Measurements from ENCODE around the gene PTPRZ1. TPM values are rescaled to one million over a fixed set of nuclear protein-coding genes. Genes with fewer than 3 reads are reported as not detected.

Gene PTPRZ1
- polyA plus RNA-seq, 2 of the 4 experiments (the other 2 are of a cell fraction) = not detected

DNA sequence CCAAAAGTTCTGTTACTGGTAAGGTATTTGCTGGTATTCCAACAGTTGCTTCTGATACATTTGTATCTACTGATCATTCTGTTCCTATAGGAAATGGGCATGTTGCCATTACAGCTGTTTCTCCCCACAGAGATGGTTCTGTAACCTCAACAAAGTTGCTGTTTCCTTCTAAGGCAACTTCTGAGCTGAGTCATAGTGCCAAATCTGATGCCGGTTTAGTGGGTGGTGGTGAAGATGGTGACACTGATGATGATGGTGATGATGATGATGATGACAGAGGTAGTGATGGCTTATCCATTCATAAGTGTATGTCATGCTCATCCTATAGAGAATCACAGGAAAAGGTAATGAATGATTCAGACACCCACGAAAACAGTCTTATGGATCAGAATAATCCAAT is 140.1 kb downstream of the PTPRZ1 start:
- CTCF ChIA-PET = no interaction called here
- H3K9me3 ChIP-seq = no peaks in the 10 kb centered on the region
- no peak for FAIRE-seq
- WGBS (ENCODE audit: missing lambda C conversion rate) = 1% methylated on average over 2 of the region's 2 CpGs
- ATAC-seq = no peak
- POLR2A ChIA-PET = no interaction called here
- DNase-seq (ENCODE audit: low read depth in 1 of 2, low spot score in 1 of 2) = no peak
- H3K4me1 ChIP-seq = no peaks in the 10 kb centered on the region
- no peak overlapping the region for H3K4me3 ChIP-seq
- H3K4me2 ChIP-seq = no peak overlapping the region
- no peak overlapping the region for H3K27ac ChIP-seq
- TF ChIP-seq CHD2 (IDR thresholded peaks at IDR 0.05; ENCODE audit: low read length, partially characterized antibody) = no peak
- TF ChIP-seq RNF2 (IDR thresholded peaks at IDR 0.05; ENCODE audit: borderline replicate concordance, low read depth) = no peak
- no peak for TF ChIP-seq PHF8 (IDR thresholded peaks at IDR 0.05; ENCODE audit: borderline replicate concordance, low read depth)
- no peak for TF ChIP-seq NPAS2 (CRISPR knock-in tag; IDR thresholded peaks at IDR 0.05; ENCODE audit: borderline replicate concordance)
- TF ChIP-seq JUN (IDR thresholded peaks at IDR 0.05) = no peak
- no peak for TF ChIP-seq RAD21 (conservative IDR thresholded peaks at IDR 0.05 in 1 of 2, IDR thresholded peaks at IDR 0.05 in 1 of 2)
- TF ChIP-seq POLR2A (IDR thresholded peaks at IDR 0.05; ENCODE audit: low read length) = no peak
- TF ChIP-seq SREBF2 (IDR thresholded peaks at IDR 0.05) = no peak
- TF ChIP-seq MYC (IDR thresholded peaks at IDR 0.05; ENCODE audit: borderline replicate concordance, low read length) = no peak
- no peak for TF ChIP-seq MAFK (IDR thresholded peaks at IDR 0.05; ENCODE audit: partially characterized antibody)
- TF ChIP-seq, protein P1, sequence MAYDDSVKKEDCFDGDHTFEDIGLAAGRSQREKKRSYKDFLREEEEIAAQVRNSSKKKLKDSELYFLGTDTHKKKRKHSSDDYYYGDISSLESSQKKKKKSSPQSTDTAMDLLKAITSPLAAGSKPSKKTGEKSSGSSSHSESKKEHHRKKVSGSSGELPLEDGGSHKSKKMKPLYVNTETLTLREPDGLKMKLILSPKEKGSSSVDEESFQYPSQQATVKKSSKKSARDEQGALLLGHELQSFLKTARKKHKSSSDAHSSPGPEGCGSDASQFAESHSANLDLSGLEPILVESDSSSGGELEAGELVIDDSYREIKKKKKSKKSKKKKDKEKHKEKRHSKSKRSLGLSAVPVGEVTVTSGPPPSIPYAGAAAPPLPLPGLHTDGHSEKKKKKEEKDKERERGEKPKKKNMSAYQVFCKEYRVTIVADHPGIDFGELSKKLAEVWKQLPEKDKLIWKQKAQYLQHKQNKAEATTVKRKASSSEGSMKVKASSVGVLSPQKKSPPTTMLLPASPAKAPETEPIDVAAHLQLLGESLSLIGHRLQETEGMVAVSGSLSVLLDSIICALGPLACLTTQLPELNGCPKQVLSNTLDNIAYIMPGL (CRISPR knock-in tag; IDR thresholded peaks at IDR 0.05; ENCODE audit: borderline replicate concordance) = no peak
- no peak for TF ChIP-seq FOSL2 (IDR thresholded peaks at IDR 0.05)
- no peak for TF ChIP-seq FOSL2 (CRISPR knock-in tag; IDR thresholded peaks at IDR 0.05)
- TF ChIP-seq, protein P2, sequence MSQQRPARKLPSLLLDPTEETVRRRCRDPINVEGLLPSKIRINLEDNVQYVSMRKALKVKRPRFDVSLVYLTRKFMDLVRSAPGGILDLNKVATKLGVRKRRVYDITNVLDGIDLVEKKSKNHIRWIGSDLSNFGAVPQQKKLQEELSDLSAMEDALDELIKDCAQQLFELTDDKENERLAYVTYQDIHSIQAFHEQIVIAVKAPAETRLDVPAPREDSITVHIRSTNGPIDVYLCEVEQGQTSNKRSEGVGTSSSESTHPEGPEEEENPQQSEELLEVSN (IDR thresholded peaks at IDR 0.05; ENCODE audit: borderline replicate concordance, low read depth) = no peak
- no peak for TF ChIP-seq EP300 (IDR thresholded peaks at IDR 0.05)

DNA sequence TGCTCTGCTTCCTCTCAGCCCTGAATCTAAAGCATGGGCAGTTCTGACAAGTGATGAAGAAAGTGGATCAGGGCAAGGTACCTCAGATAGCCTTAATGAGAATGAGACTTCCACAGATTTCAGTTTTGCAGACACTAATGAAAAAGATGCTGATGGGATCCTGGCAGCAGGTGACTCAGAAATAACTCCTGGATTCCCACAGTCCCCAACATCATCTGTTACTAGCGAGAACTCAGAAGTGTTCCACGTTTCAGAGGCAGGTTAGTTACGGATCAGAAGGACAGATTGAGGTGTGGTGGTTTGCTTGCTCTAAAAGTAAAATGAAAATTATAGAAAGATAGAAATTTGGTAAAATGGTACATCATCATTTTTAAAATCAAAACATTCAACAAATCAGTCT is 140.7 kb downstream of the PTPRZ1 start:
- TF ChIP-seq HEYL (CRISPR knock-in tag; IDR thresholded peaks at IDR 0.05) (no peak), TFCP2L1 (CRISPR knock-in tag; IDR thresholded peaks at IDR 0.05) (no peak), RFX5 (IDR thresholded peaks at IDR 0.05) (no peak), SREBF2 (IDR thresholded peaks at IDR 0.05) (no peak), ESRRA (IDR thresholded peaks at IDR 0.05; ENCODE audit: borderline replicate concordance, low read length) (no peak), SMC3 (IDR thresholded peaks at IDR 0.05) (no peak), RARB (CRISPR knock-in tag; IDR thresholded peaks at IDR 0.05) (no peak), CBX2 (IDR thresholded peaks at IDR 0.05; ENCODE audit: borderline replicate concordance, low read depth) (no peak), NFE2L2 (conservative IDR thresholded peaks at IDR 0.05; ENCODE audit: low read length) (no peak)
- TF ChIP-seq, protein P3, sequence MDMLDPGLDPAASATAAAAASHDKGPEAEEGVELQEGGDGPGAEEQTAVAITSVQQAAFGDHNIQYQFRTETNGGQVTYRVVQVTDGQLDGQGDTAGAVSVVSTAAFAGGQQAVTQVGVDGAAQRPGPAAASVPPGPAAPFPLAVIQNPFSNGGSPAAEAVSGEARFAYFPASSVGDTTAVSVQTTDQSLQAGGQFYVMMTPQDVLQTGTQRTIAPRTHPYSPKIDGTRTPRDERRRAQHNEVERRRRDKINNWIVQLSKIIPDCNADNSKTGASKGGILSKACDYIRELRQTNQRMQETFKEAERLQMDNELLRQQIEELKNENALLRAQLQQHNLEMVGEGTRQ (IDR thresholded peaks at IDR 0.05) = no peak
- TF ChIP-seq, protein P2 (IDR thresholded peaks at IDR 0.05; ENCODE audit: borderline replicate concordance, low read depth) = no peak
- no peak overlapping the region for H3K4me2 ChIP-seq
- WGBS (ENCODE audit: missing lambda C conversion rate) = 2% methylated on average over 3 of the region's 3 CpGs
- H3K9me3 ChIP-seq = no peaks in the 10 kb centered on the region
- H3K4me3 ChIP-seq = no peak overlapping the region
- ChIA-PET CTCF (interaction anchor here (0.7 kb wide), 1 partner anchor 10 kb away, joined by 3 read pairs; no protein-coding TSS in a partner anchor), POLR2A (no interaction called here)
- no peak overlapping the region for H3K27ac ChIP-seq
- FAIRE-seq = no peak
- H3K4me1 ChIP-seq = no peaks in the 10 kb centered on the region
- no peak for ATAC-seq
- DNase-seq (ENCODE audit: low read depth in 1 of 2, low spot score in 1 of 2) = no peak
